Endodermal cell (in vitro differentiated cells): Measurements from ENCODE around the gene SVBP. TPM values are rescaled to one million over a fixed set of nuclear protein-coding genes. Genes with fewer than 3 reads are reported as not detected.

Experiments
- DNase-seq: peaks from one replicate; pipeline ENCODE4 v3.0.0-alpha.2; 2017
- H3K27ac ChIP-seq: 2 replicates; pipeline ENCODE4 v1.5.1; 2013; ENCODE audit warnings: mild to moderate bottlenecking, low read depth, low read length, moderate library complexity
- H3K27me3 ChIP-seq: 2 replicates; pipeline ENCODE4 v1.6.1; 2013; ENCODE audit warnings: mild to moderate bottlenecking, low read length, moderate library complexity; ENCODE audit not compliant: insufficient read depth, control insufficient read depth, poor library complexity, severe bottlenecking
- H3K36me3 ChIP-seq: 2 replicates; pipeline ENCODE4 v1.7.0; 2013; ENCODE audit warnings: mild to moderate bottlenecking, low read length, moderate library complexity; ENCODE audit not compliant: control insufficient read depth, insufficient read depth
- H3K4me1 ChIP-seq: one replicate; pipeline ENCODE4 v1.7.0; 2013; ENCODE audit warnings: low read length; ENCODE audit not compliant: control insufficient read depth, insufficient read depth
- H3K4me3 ChIP-seq: 2 replicates; pipeline ENCODE4 v1.5.1; 2013; ENCODE audit warnings: mild to moderate bottlenecking, low read length, moderate library complexity
- H3K9ac ChIP-seq: 2 replicates; pipeline ENCODE4 v1.6.1; 2013; ENCODE audit warnings: mild to moderate bottlenecking, low read length, moderate library complexity; ENCODE audit not compliant: poor library complexity, severe bottlenecking; ENCODE audit errors: extremely low read depth
- H3K9me3 ChIP-seq: 2 replicates; pipeline ENCODE4 v1.6.1; 2013; ENCODE audit warnings: mild to moderate bottlenecking, low read length, moderate library complexity; ENCODE audit not compliant: control insufficient read depth
- H3K27ac Mint-ChIP-seq: 2 replicates; pipeline ENCODE4 v1.8.0; 2020; ENCODE audit warnings: mixed read lengths
- H3K27me3 Mint-ChIP-seq: 2 replicates; pipeline ENCODE4 v1.8.0; 2021; ENCODE audit warnings: mild to moderate bottlenecking, mixed read lengths; ENCODE audit not compliant: insufficient read depth
- H3K36me3 Mint-ChIP-seq: 2 replicates; pipeline ENCODE4 v1.8.0; 2020; ENCODE audit warnings: low read depth, mixed read lengths
- H3K4me1 Mint-ChIP-seq: 2 replicates; pipeline ENCODE4 v1.8.0; 2020; ENCODE audit warnings: mixed read lengths
- H3K4me3 Mint-ChIP-seq: 2 replicates; pipeline ENCODE4 v1.8.0; 2020; ENCODE audit warnings: mild to moderate bottlenecking, moderate library complexity, mixed read lengths
- H3K9me3 Mint-ChIP-seq: 2 replicates; pipeline ENCODE4 v1.8.0; 2020; ENCODE audit warnings: mild to moderate bottlenecking, mixed read lengths
- WGBS, 2 experiments: methylation state at CpG; one replicate each; pipeline versions ENCODE4 v1.1.5 to v1.1.7; 2013; ENCODE audit warnings: missing lambda C conversion rate in 2 of 2, mixed read lengths in 1 of 2; ENCODE audit not compliant: insufficient coverage in 1 of 2, insufficient read length in 1 of 2; 5-methylcytosine and 5-hydroxymethylcytosine counted together
- total RNA-seq, 2 donors: library from RNA; stranded (reverse); fragmentation: NEBNext Ultra II Directional in 1 of 2; extraction: Animal tissue kit (Norgen Biotek cat#: 25700) in 1 of 2; gene quantifications; 2 replicates in 1 of 2; 3 replicates in 1 of 2; pipeline ENCODE4 v1.2.1, GENCODE V29; 2021
- TF ChIP-seq, protein P1 (sequence below): fragments of 200-600 bp; sonication (generic); conservative IDR thresholded peaks from 2 replicates; pipeline ENCODE4 v1.5.0; 2021; ENCODE audit warnings: antibody characterized with exemption, mild to moderate bottlenecking

Gene SVBP
- total RNA-seq, 2 donors from 2014 or later = 40.2 to 45.3 TPM

DNA sequence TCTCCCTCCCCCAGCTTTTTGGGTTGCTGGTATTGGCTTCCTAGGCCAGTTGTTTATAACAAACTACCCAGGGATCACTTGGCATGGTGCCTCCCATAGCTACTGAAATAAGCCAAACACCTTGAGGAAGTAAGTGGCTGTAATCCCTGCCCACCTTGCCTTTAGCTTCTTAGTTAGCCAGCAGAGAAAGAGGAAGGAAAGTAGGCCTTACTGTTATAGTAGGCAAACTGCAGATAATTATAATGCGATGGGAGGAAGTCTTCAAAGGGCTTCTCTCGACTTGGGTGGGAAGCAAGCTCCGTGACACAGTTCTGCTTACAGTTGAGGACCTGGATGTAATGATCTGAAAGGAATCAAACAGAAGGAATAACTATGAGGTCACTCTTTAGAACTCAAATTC, 58.6 kb downstream of the SVBP start:
- Mint-ChIP-seq H3K27me3 (no peaks in the 10 kb centered on the region), H3K4me1 (no peaks in the 10 kb centered on the region), H3K9me3 (no peaks in the 10 kb centered on the region), H3K36me3 (peaks cover 55% of the 10 kb centered on the region), H3K27ac (no peak overlapping the region), H3K4me3 (no peak overlapping the region)
- no peaks in the 10 kb centered on the region for H3K9me3 ChIP-seq
- H3K9ac ChIP-seq = no peak overlapping the region
- DNase-seq = no peak
- no peaks in the 10 kb centered on the region for H3K4me1 ChIP-seq
- H3K36me3 ChIP-seq = peaks cover 75% of the 10 kb centered on the region
- no peaks in the 10 kb centered on the region for H3K27me3 ChIP-seq
- TF ChIP-seq, protein P1, sequence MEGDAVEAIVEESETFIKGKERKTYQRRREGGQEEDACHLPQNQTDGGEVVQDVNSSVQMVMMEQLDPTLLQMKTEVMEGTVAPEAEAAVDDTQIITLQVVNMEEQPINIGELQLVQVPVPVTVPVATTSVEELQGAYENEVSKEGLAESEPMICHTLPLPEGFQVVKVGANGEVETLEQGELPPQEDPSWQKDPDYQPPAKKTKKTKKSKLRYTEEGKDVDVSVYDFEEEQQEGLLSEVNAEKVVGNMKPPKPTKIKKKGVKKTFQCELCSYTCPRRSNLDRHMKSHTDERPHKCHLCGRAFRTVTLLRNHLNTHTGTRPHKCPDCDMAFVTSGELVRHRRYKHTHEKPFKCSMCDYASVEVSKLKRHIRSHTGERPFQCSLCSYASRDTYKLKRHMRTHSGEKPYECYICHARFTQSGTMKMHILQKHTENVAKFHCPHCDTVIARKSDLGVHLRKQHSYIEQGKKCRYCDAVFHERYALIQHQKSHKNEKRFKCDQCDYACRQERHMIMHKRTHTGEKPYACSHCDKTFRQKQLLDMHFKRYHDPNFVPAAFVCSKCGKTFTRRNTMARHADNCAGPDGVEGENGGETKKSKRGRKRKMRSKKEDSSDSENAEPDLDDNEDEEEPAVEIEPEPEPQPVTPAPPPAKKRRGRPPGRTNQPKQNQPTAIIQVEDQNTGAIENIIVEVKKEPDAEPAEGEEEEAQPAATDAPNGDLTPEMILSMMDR = no peak
- no peak overlapping the region for H3K27ac ChIP-seq
- 93 to 100% methylated on average over 3 of the region's 3 CpGs for WGBS, 2 experiments
- H3K4me3 ChIP-seq = no peak overlapping the region

GRCh38 chr1:42757892-42758275, 59.3 kb downstream of the SVBP start:
- Histone ChIP-seq H3K27me3 (no peaks in the 10 kb centered on the region), H3K4me3 (no peak overlapping the region), H3K9ac (no peak overlapping the region), H3K36me3 (peaks cover 81% of the 10 kb centered on the region), H3K4me1 (no peaks in the 10 kb centered on the region), H3K27ac (no peak overlapping the region), H3K9me3 (no peaks in the 10 kb centered on the region)
- no peak for DNase-seq
- Mint-ChIP-seq H3K4me3 (no peak overlapping the region), H3K9me3 (no peaks in the 10 kb centered on the region), H3K27me3 (no peaks in the 10 kb centered on the region), H3K4me1 (peaks cover 4% of the 10 kb centered on the region), H3K27ac (no peak overlapping the region), H3K36me3 (peaks cover 61% of the 10 kb centered on the region)
- TF ChIP-seq, protein P1 = no peak

Other genes with a start within 250 kb of the SVBP start
- 10 to 100 TPM; 63.3 to 73.2 TPM for gene PPIH, start 159.0 kb downstream of the SVBP start, total RNA-seq
- gene YBX1, start 135.0 kb downstream of the SVBP start, total RNA-seq = 100 to 1,000 TPM; 655 to 668 TPM
- 10 to 100 TPM; 31.6 to 32.6 TPM for gene CLDN19, start 77.2 kb downstream of the SVBP start, total RNA-seq
- 10 to 100 TPM; 51.7 to 68.3 TPM for gene P3H1, start 50.4 kb downstream of the SVBP start, total RNA-seq
- 1 to 10 TPM; 4.8 to 7.3 TPM for gene C1orf50, start 50.1 kb downstream of the SVBP start, total RNA-seq
- gene TMEM269, start 32.4 kb downstream of the SVBP start, total RNA-seq = under 1 TPM; 0.20 to 0.66 TPM
- 1 to 10 TPM; 5.1 to 5.7 TPM for gene ERMAP, start 275 bp downstream of the SVBP start, total RNA-seq
- gene ZNF691, start 29.2 kb upstream of the SVBP start, total RNA-seq = 10 to 100 TPM; 15.5 to 16.6 TPM
- gene SLC2A1, start 141.5 kb upstream of the SVBP start, total RNA-seq = 10 to 100 TPM; 42.5 to 69.7 TPM